OCI-LY7 (cell line): ENCODE results near the gene ATP9B. TPM values are rescaled to one million over a fixed set of nuclear protein-coding genes. Genes with fewer than 3 reads are reported as not detected.

Experiments
- BruUV-seq: library from RNA; stranded (reverse); fragments of 400-500 nt; replicated peaks from 2 replicates; lab custom pipeline; 2021; lab: Mats Ljungman, UMichigan
- CTCF ChIA-PET: fragments of 300-600 bp; sonication (Branson Sonifier 250); formaldehyde crosslinking; loops from one replicate; lab custom pipeline; 2022; ENCODE audit warnings: antibody characterized with exemption; ENCODE audit not compliant: unreplicated experiment; lab: Charles Lee
- POLR2A ChIA-PET: fragments of 300-600 bp; sonication (Branson Sonifier 250); formaldehyde crosslinking; loops from one replicate; lab custom pipeline; 2022; ENCODE audit warnings: antibody characterized with exemption; lab: Charles Lee
- DNase-seq: peaks from one replicate; pipeline ENCODE4 v3.0.0-alpha.2; 2015; ENCODE audit warnings: low spot score
- H2AFZ ChIP-seq: fragments of 200-600 bp; sonication (generic), shearing (Covaris generic); 2 replicates; pipeline ENCODE4 v1.6.1; 2014; ENCODE audit warnings: mild to moderate bottlenecking, antibody characterized with exemption, low read length, moderate library complexity
- H3K27ac ChIP-seq: fragments of 200-600 bp; sonication (generic); 2 replicates; pipeline ENCODE4 v1.5.1; 2014; ENCODE audit warnings: mixed run types, low read depth, mild to moderate bottlenecking, moderate library complexity, low read length, inconsistent platforms; ENCODE audit not compliant: poor library complexity, severe bottlenecking
- H3K36me3 ChIP-seq: fragments of 200-600 bp; sonication (generic); 2 replicates; pipeline ENCODE4 v1.6.1; 2014; ENCODE audit warnings: mild to moderate bottlenecking, antibody characterized with exemption, low read length, moderate library complexity, mixed read lengths; ENCODE audit not compliant: insufficient read depth
- H3K4me1 ChIP-seq: fragments of 200-600 bp; sonication (generic); 2 replicates; pipeline ENCODE4 v1.5.1; 2014; ENCODE audit warnings: mild to moderate bottlenecking, low read length; ENCODE audit not compliant: insufficient read depth, poor library complexity, severe bottlenecking
- H3K4me2 ChIP-seq: fragments of 200-600 bp; sonication (generic); 2 replicates; pipeline ENCODE4 v1.6.1; 2014; ENCODE audit warnings: mild to moderate bottlenecking, low read length
- H3K4me3 ChIP-seq: fragments of 200-600 bp; sonication (generic); 2 replicates; pipeline ENCODE4 v1.5.1; 2014; ENCODE audit warnings: mild to moderate bottlenecking, low read depth, low read length; ENCODE audit not compliant: poor library complexity, severe bottlenecking
- H3K79me2 ChIP-seq: fragments of 200-600 bp; sonication (generic); 2 replicates; pipeline ENCODE4 v1.6.1; 2016; ENCODE audit warnings: low read depth, mild to moderate bottlenecking, low read length, moderate library complexity, mixed read lengths; ENCODE audit not compliant: insufficient read depth
- H3K9me2 ChIP-seq: fragments of 200-600 bp; sonication (generic); 2 replicates; pipeline ENCODE4 v1.6.1; 2016; ENCODE audit warnings: mild to moderate bottlenecking, low read length, mixed read lengths; ENCODE audit not compliant: insufficient read depth
- H3K9me3 ChIP-seq: fragments of 200-600 bp; sonication (generic); 2 replicates; pipeline ENCODE4 v1.6.1; 2014; ENCODE audit warnings: mild to moderate bottlenecking, mixed run types, low read length, mixed read lengths
- H4K20me1 ChIP-seq: fragments of 200-600 bp; sonication (generic); 2 replicates; pipeline ENCODE4 v1.6.1; 2014; ENCODE audit warnings: mild to moderate bottlenecking, antibody characterized with exemption, low read length, moderate library complexity, mixed read lengths; ENCODE audit not compliant: insufficient read depth
- EZH2phosphoT487 ChIP-seq: fragments of 200-600 bp; sonication (generic); IDR thresholded peaks from 2 replicates; pipeline ENCODE4 v1.6.1; 2018; ENCODE audit warnings: low read depth, borderline replicate concordance, mild to moderate bottlenecking, mixed run types, antibody characterized with exemption, low read length, moderate library complexity, mixed read lengths
- intact Hi-C: fragments of 100-400 bp; cut with micrococcal nuclease; formaldehyde crosslinking; loops from one replicate; pipeline ENCODE4 v1.10.0; 2022; ENCODE audit not compliant: unreplicated experiment
- total RNA-seq, 2 experiments: library from RNA; depleted of rRNA in 1 of 2; stranded (reverse); fragments of >200 nt in 1 of 2; shearing (Covaris generic) in 1 of 2; gene quantifications; 2 replicates each; pipeline ENCODE4 v1.2.3, GENCODE V29; 2014 to 2022
- TF ChIP-seq, protein P1 (sequence below): fragments of 200-600 bp; sonication (generic); conservative IDR thresholded peaks from 2 replicates; pipeline ENCODE4 v1.5.1; 2014; ENCODE audit warnings: mild to moderate bottlenecking, antibody characterized with exemption, low read length, moderate library complexity, mixed read lengths

ATP9B gene
- total RNA-seq, 2 experiments from 2014 or later, result 27.1 to 36.4 TPM

DNA sequence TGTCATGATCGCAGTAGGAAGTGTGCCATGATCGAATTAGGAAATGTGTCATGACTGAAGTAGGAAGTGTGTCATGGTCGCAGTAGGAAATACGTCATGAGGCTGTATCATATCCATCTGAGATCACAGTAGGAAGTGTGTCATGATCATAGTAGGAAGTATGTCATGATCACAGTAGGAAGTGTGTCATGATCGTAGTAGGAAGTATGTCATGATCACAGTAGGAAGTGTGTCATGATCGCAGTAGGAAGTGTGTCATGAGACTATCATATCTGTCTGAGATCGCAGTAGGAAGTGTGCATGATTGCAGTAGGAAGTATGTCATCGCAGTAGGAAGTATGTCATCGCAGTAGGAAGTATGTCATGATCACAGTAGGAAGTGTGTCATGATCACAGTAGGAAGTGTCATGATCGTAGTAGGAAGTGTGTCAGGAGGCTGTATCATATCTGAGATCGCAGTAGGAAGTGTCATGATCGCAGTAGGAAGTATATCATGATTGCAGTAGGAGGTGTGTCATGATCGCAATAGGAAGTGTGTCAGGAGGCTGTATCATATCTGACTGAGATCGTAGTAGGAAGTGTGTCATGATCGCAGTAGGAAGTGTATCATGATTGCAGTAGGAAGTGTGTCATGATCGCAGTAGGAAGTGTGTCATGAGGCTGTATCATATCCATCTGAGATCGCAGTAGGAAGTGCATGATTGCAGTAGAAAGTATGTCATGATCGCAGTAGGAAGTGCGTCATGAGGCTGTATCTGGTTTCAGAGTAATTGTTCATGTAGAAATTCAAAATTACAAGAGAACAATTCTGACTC, 270.1 kb downstream of the ATP9B start:
- Histone ChIP-seq H3K27ac (no peak overlapping the region), H3K9me2 (no peaks in the 10 kb centered on the region), H2AFZ (no peak overlapping the region), H3K4me3 (no peak overlapping the region), H3K79me2 (no peaks in the 10 kb centered on the region), H3K4me2 (no peak overlapping the region), H3K4me1 (no peaks in the 10 kb centered on the region), H3K36me3 (peaks cover 10% of the 10 kb centered on the region), H3K9me3 (no peaks in the 10 kb centered on the region), H4K20me1 (no peaks in the 10 kb centered on the region)
- TF ChIP-seq, protein P1, sequence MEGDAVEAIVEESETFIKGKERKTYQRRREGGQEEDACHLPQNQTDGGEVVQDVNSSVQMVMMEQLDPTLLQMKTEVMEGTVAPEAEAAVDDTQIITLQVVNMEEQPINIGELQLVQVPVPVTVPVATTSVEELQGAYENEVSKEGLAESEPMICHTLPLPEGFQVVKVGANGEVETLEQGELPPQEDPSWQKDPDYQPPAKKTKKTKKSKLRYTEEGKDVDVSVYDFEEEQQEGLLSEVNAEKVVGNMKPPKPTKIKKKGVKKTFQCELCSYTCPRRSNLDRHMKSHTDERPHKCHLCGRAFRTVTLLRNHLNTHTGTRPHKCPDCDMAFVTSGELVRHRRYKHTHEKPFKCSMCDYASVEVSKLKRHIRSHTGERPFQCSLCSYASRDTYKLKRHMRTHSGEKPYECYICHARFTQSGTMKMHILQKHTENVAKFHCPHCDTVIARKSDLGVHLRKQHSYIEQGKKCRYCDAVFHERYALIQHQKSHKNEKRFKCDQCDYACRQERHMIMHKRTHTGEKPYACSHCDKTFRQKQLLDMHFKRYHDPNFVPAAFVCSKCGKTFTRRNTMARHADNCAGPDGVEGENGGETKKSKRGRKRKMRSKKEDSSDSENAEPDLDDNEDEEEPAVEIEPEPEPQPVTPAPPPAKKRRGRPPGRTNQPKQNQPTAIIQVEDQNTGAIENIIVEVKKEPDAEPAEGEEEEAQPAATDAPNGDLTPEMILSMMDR, result no peak
- TF ChIP-seq EZH2phosphoT487, result no peak
- DNase-seq, result no peak
- intact Hi-C loops, result no loop called here
- POLR2A ChIA-PET, result no interaction called here
- BruUV-seq, result no TSS peak
- CTCF ChIA-PET, result no interaction called here

DNA sequence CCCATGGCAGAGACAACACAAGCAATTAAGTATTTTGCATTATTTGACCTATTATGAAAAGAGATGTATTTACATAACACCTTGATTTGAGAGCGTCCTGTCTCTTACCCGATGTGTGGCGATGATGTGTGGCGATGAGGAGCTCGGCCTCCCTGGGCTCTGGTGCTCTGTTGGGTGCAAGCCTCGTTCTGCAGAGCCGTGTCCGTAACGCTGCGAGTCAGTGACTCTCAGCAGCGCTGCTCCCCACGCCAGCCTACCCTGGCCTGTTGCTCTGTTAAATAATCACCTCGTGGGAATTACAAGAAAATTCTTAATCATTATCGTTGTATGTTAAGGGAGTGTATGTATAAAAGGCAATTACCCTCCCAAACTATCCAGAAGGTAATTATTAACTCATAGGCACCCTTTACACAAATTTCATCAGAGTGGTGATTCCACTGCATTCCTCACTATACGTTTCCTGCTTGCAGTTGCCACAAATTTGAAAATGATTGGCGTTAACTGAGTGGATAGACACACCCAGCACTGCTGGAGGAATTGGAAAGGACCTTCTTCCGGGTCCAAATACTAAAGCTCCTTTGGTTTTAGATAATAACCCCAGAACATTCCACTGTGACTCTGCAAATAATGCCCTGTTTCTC, 274.5 kb downstream of the ATP9B start:
- Histone ChIP-seq H2AFZ (no peak overlapping the region), H3K9me2 (no peaks in the 10 kb centered on the region), H3K4me1 (no peaks in the 10 kb centered on the region), H3K27ac (no peak overlapping the region), H3K4me2 (no peak overlapping the region), H4K20me1 (no peaks in the 10 kb centered on the region), H3K79me2 (no peaks in the 10 kb centered on the region), H3K9me3 (no peaks in the 10 kb centered on the region), H3K4me3 (no peak overlapping the region), H3K36me3 (peaks cover 32% of the 10 kb centered on the region)
- intact Hi-C loops, result no loop called here
- no peak for DNase-seq
- TF ChIP-seq, protein P1, result no peak
- TF ChIP-seq EZH2phosphoT487, result no peak
- POLR2A ChIA-PET, result no interaction called here
- BruUV-seq, result no TSS peak
- CTCF ChIA-PET, result no interaction called here

DNA sequence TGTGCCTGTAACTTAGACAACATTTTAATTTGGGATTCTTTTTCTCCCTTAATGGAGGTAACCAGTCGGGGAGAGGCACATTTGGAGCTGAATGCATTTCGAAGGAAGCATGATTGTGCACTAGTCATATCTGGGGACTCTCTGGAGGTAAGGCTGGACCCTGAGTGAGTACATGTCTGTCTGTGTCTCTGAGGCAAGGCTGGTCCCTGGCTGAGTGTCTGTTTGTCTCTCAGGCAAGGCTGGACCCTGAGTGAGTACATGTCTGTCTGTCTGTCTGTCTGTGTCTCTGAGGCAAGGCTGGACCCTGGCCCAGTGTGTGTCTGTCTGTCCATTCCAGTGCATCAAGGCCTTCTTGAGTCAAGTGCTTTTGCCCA, 275.0 kb downstream of the ATP9B start:
- DNase-seq, result no peak
- TF ChIP-seq, protein P1, result no peak
- no peak for TF ChIP-seq EZH2phosphoT487
- intact Hi-C loops, result no loop called here
- Histone ChIP-seq H2AFZ (no peak overlapping the region), H3K9me3 (no peaks in the 10 kb centered on the region), H4K20me1 (no peaks in the 10 kb centered on the region), H3K4me1 (no peaks in the 10 kb centered on the region), H3K27ac (no peak overlapping the region), H3K79me2 (no peaks in the 10 kb centered on the region), H3K4me2 (no peak overlapping the region), H3K36me3 (peaks cover 27% of the 10 kb centered on the region), H3K9me2 (no peaks in the 10 kb centered on the region), H3K4me3 (no peak overlapping the region)
- BruUV-seq, result no TSS peak
- POLR2A ChIA-PET, result no interaction called here
- CTCF ChIA-PET, result no interaction called here
